Measurements from ENCODE around the gene COBL.

DNA sequence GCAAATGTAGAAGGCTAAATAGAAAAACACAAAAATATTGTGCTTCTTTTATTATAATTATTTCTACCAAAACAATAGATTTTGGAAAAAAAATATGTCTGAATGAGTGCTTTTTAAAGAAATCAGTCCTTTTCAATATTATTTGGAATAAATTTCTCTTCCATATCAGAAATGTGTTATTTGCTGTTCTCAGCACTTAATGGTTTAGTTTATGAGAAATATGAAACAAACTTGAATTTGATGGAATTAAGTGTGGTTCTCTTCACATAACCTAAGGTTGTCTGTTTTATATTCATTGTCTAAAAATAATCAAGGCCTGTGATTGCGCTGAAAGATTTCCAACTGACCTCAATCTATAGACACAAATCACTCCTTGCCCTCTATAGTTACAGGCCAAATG lies 203.0 kb downstream of the COBL start:
- TF ChIP-seq, protein P1, sequence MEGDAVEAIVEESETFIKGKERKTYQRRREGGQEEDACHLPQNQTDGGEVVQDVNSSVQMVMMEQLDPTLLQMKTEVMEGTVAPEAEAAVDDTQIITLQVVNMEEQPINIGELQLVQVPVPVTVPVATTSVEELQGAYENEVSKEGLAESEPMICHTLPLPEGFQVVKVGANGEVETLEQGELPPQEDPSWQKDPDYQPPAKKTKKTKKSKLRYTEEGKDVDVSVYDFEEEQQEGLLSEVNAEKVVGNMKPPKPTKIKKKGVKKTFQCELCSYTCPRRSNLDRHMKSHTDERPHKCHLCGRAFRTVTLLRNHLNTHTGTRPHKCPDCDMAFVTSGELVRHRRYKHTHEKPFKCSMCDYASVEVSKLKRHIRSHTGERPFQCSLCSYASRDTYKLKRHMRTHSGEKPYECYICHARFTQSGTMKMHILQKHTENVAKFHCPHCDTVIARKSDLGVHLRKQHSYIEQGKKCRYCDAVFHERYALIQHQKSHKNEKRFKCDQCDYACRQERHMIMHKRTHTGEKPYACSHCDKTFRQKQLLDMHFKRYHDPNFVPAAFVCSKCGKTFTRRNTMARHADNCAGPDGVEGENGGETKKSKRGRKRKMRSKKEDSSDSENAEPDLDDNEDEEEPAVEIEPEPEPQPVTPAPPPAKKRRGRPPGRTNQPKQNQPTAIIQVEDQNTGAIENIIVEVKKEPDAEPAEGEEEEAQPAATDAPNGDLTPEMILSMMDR (IDR thresholded peaks at IDR 0.05; ENCODE audit: extremely low read depth in 1 of 2, insufficient read depth in 1 of 2, low read depth in 1 of 2, low read length in 2 of 2): no peak
- TF ChIP-seq, protein P2, sequence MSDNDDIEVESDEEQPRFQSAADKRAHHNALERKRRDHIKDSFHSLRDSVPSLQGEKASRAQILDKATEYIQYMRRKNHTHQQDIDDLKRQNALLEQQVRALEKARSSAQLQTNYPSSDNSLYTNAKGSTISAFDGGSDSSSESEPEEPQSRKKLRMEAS (IDR thresholded peaks at IDR 0.05; ENCODE audit: insufficient read depth, insufficient read length): no peak
